NCI-H2227 (cell line): Measurements from ENCODE around the gene PATL2.
"Not testable (repeated sequence)": the region's sequence is repeated elsewhere in the genome, so short reads cannot be mapped to it uniquely, and the experiment has no call there.

Experiments used
- DNase-seq: peaks from one replicate; lab custom pipeline; 2025; ENCODE audit not compliant: unreplicated experiment; lab: John Stamatoyannopoulos, UW

PATL2 gene

DNA sequence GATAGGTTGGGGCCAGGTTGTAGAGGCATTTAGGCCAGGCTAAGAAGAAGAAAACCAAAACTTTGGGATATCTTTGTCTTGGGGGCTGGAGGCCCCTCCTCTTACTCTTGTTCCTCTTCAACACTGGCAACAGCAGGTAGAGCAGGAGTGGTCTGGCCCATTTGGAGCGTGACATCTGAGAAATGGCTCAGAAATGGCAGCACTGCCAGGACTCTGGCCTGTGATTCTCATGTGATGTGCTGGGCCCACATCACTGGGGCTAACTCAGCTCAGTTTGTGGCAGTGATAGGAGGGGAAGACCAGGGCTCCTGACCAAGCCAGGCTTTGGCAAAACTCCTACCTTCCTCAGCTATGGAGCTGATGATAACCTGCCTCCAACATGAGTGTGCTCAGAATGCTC is 18.5 kb downstream of the PATL2 start:
- no peak for DNase-seq

- not testable (repeated sequence) for DNase-seq
Observed at GRCh38 chr15:44690245-44690644, 20.9 kb downstream of the PATL2 start.

- not testable (repeated sequence) for DNase-seq
Observed at GRCh38 chr15:44689318-44689717, 21.8 kb downstream of the PATL2 start.

- DNase-seq = peak; percentile 51
Observed at GRCh38 chr15:44682809-44683682, 28.1 kb downstream of the PATL2 start.

DNA sequence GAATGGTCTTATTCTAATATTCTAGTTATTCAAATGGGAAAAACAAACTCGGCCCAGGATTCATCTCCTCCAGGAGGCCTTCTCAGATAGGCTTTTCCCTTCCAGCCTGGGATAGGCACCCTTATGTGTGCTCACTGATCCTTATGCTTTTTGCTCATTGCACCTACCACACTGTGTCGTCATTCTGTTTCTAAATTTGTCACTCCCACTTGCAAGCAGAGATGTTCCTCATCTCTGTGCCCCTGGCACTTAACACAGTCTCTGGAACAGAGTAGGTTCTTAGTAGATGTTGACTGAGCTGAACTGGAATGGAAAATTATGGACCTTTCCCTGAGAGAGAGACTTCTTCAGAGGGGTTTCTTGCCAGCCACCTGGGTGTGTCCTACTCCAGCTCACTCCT is 28.9 kb downstream of the PATL2 start:
- no peak for DNase-seq

DNA sequence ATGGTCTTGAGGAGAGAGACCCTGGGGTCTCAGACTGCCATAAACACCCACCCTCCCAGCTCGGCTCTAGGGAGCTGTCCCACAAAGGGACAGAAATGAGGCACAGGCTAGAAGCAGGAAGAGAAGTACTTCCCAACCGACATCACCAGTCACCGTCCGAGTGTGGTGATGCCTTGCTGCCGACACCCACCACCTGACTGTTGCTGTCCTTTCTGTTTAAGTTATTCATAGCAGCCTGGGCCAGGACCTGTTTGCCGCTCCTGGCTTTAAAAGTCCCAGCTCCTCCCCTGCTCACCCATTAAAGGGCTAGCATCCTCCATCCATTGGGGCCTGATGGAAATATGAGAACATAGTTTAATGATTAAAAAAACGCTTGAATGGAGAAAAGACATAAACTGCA is 34.4 kb downstream of the PATL2 start:
- no peak for DNase-seq

GRCh38 chr15:44675911-44676310 is 35.2 kb downstream of the PATL2 start:
- no peak for DNase-seq

DNA sequence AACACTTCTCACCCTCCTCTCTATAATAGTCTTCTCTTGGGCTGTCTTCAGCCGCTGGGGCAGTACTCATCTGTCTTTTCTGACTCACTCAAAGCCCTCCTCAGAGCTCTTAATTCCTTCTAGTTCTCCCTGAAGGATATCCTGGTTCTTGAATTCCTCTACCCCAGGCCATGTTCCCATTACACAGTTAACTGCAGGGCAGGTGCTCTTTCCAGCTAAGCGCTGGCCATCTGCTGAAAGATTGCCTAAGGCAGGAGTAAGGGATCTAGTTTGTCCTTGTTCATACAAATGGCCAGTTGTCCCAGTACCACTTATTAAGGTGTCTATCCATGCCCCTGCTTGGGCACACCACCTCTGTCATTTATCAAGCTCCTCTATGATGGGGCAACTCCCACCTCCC is 37.5 kb downstream of the PATL2 start:
- no peak for DNase-seq

GRCh38 chr15:44670087-44670950 is 40.8 kb downstream of the PATL2 start:
- DNase-seq = no peak

GRCh38 chr15:44668921-44669320 is 42.2 kb downstream of the PATL2 start:
- DNase-seq = no peak

DNA sequence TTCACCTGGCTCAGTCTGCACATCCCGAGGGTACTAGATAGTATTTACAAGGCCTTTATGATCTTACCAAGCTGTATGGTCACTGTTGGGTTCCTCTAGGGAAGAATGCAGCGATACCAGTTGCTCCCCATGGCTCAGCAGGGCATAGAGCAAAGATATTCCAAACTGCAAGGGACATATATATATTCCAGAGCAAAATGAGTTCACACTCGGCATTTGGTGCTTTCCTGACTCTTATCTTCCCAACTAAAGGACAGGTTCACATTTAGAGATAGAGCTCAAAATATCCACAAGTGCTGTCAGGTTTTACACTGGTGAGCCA is 44.1 kb downstream of the PATL2 start:
- DNase-seq = no peak

DNA sequence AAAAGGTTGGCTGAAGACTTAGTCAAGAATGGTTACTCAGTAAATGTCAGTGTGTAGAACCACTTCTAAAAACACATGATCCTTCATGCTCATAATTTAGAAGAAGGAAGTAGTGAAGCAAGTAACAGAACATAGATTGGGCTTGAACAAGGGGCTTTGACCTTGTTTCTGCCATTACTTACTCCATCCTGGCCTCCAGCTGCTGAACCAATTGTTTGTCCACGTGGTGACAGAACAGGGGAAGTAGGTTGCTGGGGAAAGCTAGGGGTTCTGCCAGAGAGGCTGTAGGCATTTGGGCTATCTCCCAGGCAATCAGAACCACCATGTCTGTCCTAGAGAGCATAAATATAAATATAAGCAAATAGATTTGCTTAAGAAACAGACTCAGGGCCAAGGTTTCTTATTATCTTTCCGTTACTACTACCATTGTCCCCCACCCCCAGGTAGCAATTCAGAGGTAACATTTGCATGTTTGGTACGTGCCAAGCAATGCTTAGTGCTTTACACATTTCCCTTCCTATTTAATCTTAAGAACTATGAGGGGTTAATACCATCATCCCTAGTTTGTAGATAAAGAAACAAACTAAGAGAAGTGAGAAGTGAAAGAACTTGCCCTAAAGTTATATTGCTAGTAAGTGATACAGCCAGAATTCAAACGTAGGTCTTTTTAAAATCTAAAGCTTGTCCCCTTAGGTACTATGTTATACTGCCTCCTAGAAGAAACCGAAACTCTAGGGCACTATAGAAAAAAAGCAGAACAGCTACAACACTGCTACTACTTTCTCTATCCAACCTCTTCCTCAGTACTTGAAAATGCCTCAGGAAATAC is 44.7 kb downstream of the PATL2 start:
- no peak for DNase-seq

- DNase-seq = peak; percentile 97
Observed at GRCh38 chr15:44663410-44664308, 47.5 kb downstream of the PATL2 start, which contains the start of gene SPG11. TSS of gene SPG11 (minus strand) at chr15:44663662. CDS start at chr15:44663647, 15 bp downstream.

- peak; percentile 71 for DNase-seq
Observed at GRCh38 chr15:44662478-44663409, 48.4 kb downstream of the PATL2 start.

DNA sequence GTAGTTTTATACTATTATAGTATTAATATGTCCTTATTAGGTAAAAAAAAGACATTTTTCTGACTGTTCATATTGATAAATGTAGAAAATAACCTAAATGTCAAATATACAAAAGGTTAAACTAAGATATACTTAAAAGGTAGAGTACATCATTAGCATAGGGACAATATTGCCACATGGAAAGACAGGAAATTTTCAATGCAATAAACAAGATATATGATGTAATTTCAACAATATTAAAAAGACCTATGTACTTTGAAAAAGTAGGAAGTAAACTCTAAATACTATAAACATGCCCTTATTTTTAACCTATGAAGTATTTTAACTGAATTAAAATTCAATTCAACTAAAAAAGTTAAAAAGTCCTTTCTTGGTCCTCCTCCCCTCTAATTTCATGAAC is 49.5 kb downstream of the PATL2 start:
- no peak for DNase-seq

GRCh38 chr15:44659056-44659455 is 52.1 kb downstream of the PATL2 start:
- DNase-seq = no peak

DNA sequence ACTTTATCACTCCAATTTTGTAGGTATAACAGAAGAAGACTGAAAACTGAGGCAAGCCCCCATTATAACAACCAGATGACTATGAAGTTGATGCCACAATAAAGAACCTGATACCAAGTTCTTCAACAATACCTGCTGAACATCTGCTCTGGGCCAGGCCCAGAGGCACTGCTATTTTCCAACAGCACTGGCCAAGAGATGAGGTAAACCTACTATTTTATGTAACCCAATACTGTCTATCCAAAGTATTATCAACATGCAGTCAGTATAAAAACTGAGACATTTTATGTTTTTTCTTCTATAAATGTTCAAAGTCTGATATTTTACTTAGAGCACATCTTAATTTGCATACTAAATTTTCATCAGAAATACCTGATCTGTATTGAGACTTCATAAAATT is 53.7 kb downstream of the PATL2 start:
- no peak for DNase-seq

- DNase-seq = no peak
Observed at GRCh38 chr15:44656913-44657312, 54.2 kb downstream of the PATL2 start.

DNA sequence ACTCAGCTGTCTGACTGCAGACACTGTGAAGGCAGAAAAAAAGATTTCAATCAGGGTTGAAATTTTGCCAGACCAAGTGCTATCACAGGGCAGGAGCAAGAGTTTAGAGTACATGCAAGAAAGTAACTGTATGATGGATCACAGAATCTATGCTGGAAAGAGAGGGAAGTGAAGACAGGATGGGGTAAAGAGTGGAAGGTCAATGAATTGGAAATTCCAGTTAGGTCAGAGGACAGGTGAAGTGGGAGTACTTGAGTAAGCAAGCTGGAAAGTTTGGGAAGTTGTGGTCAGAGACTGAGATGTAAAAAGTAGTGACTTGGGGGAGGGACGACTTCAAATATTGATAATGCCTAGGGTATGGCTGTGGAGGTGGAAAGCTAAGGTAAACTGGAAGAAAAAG is 54.8 kb downstream of the PATL2 start:
- no peak for DNase-seq
